ENCODE measurements around the gene PCNX3. TPM values are rescaled to one million over a fixed set of nuclear protein-coding genes. Genes with fewer than 3 reads are reported as not detected.

The PCNX3 gene
- total and polyA plus RNA-seq, 10 of the 15 experiments (the other 5 are each of a cell fraction or from before 2014, with no cell fraction given): 0.03 to 46.6 (median 8.4) TPM

DNA sequence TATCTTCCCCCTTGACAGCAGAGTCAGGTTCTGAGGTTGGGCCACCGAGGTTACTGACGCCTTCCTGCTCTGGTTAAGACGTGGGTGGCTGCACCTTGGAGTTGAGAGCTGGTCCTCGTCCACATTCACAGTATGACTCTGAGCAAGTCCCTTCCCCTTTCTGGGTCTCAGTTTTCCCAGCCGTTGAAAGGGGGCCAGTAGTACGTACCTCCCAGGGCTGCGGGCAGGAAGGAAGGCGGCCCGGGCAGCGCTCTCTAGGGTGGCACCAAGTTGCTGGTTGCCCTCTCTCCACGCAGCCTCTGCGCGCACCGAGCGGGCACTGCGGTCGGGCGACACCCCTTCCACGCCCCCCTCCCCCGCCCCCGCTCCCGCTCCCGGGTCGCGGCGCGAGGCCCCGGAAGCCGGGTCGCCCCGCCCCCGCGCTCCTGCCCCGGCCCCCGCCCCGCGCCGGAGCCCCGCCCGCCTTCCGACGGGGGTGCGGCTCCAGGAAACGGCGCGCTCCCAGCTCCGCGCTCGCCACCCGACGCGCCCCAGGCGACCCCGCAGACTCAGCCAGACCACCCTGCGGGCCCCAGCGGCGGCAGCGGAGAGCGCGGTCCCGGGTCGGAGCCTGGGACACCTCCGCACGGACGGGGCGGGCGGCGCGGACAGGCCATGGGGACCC is 39.9 kb upstream of the PCNX3 start, which contains the start of gene EHBP1L1 (continued):
- peak; percentile 84 for TF ChIP-seq BCL3 (IDR thresholded peaks at IDR 0.05; ENCODE audit: borderline replicate concordance, insufficient read depth, low read depth, low read length, poor library complexity, severe bottlenecking)
- peak; percentile 76 for TF ChIP-seq POLR2A (IDR thresholded peaks at IDR 0.05; ENCODE audit: low read depth, low read length)
- TF ChIP-seq PAX5 (IDR thresholded peaks at IDR 0.05; ENCODE audit: borderline replicate concordance, low read depth, low read length): peak; percentile 75
- no peak for TF ChIP-seq USF2 (IDR thresholded peaks at IDR 0.05; ENCODE audit: borderline replicate concordance, low read depth, low read length)
- TF ChIP-seq IKZF1 (conservative IDR thresholded peaks at IDR 0.05): peak; percentile 97
- TF ChIP-seq, protein P1, sequence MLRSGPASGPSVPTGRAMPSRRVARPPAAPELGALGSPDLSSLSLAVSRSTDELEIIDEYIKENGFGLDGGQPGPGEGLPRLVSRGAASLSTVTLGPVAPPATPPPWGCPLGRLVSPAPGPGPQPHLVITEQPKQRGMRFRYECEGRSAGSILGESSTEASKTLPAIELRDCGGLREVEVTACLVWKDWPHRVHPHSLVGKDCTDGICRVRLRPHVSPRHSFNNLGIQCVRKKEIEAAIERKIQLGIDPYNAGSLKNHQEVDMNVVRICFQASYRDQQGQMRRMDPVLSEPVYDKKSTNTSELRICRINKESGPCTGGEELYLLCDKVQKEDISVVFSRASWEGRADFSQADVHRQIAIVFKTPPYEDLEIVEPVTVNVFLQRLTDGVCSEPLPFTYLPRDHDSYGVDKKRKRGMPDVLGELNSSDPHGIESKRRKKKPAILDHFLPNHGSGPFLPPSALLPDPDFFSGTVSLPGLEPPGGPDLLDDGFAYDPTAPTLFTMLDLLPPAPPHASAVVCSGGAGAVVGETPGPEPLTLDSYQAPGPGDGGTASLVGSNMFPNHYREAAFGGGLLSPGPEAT (IDR thresholded peaks at IDR 0.05; ENCODE audit: low read depth): peak; percentile 57; the same call in 1 of the 2 replicates
- no peak for TF ChIP-seq ESRRA (IDR thresholded peaks at IDR 0.05; ENCODE audit: low read length)
- peak; percentile 81 for TF ChIP-seq GATAD2B (conservative IDR thresholded peaks at IDR 0.05; ENCODE audit: low read depth)
- TF ChIP-seq, protein P2, sequence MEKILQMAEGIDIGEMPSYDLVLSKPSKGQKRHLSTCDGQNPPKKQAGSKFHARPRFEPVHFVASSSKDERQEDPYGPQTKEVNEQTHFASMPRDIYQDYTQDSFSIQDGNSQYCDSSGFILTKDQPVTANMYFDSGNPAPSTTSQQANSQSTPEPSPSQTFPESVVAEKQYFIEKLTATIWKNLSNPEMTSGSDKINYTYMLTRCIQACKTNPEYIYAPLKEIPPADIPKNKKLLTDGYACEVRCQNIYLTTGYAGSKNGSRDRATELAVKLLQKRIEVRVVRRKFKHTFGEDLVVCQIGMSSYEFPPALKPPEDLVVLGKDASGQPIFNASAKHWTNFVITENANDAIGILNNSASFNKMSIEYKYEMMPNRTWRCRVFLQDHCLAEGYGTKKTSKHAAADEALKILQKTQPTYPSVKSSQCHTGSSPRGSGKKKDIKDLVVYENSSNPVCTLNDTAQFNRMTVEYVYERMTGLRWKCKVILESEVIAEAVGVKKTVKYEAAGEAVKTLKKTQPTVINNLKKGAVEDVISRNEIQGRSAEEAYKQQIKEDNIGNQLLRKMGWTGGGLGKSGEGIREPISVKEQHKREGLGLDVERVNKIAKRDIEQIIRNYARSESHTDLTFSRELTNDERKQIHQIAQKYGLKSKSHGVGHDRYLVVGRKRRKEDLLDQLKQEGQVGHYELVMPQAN (conservative IDR thresholded peaks at IDR 0.05): 0 out of 2 replicates have a peak, but pooled peaks have one; percentile 10
- TF ChIP-seq POLR2AphosphoS2 (IDR thresholded peaks at IDR 0.05; ENCODE audit: low read depth, low read length): 0 out of 2 replicates have a peak, but pooled peaks have one; percentile 43
- 0 out of 4 replicates have a peak, but pooled peaks of 1 of the 2 experiments have one; percentile 18 for TF ChIP-seq SRF (IDR thresholded peaks at IDR 0.05; ENCODE audit: low read depth in 2 of 2, low read length in 2 of 2)
- TF ChIP-seq, protein P3, sequence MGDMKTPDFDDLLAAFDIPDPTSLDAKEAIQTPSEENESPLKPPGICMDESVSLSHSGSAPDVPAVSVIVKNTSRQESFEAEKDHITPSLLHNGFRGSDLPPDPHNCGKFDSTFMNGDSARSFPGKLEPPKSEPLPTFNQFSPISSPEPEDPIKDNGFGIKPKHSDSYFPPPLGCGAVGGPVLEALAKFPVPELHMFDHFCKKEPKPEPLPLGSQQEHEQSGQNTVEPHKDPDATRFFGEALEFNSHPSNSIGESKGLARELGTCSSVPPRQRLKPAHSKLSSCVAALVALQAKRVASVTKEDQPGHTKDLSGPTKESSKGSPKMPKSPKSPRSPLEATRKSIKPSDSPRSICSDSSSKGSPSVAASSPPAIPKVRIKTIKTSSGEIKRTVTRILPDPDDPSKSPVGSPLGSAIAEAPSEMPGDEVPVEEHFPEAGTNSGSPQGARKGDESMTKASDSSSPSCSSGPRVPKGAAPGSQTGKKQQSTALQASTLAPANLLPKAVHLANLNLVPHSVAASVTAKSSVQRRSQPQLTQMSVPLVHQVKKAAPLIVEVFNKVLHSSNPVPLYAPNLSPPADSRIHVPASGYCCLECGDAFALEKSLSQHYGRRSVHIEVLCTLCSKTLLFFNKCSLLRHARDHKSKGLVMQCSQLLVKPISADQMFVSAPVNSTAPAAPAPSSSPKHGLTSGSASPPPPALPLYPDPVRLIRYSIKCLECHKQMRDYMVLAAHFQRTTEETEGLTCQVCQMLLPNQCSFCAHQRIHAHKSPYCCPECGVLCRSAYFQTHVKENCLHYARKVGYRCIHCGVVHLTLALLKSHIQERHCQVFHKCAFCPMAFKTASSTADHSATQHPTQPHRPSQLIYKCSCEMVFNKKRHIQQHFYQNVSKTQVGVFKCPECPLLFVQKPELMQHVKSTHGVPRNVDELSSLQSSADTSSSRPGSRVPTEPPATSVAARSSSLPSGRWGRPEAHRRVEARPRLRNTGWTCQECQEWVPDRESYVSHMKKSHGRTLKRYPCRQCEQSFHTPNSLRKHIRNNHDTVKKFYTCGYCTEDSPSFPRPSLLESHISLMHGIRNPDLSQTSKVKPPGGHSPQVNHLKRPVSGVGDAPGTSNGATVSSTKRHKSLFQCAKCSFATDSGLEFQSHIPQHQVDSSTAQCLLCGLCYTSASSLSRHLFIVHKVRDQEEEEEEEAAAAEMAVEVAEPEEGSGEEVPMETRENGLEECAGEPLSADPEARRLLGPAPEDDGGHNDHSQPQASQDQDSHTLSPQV (IDR thresholded peaks at IDR 0.05): no peak
- TF ChIP-seq ETV6 (conservative IDR thresholded peaks at IDR 0.05 in 1 of 2, IDR thresholded peaks at IDR 0.05 in 1 of 2; ENCODE audit: borderline replicate concordance in 1 of 2, low read depth in 1 of 2): peak in 1 of 2 experiments; percentile 40; a peak in 1 of 4 replicates
- no peak for TF ChIP-seq CEBPZ (IDR thresholded peaks at IDR 0.05; ENCODE audit: low read depth, low read length)
